ENCODE data around the gene ARFRP1. TPM values are rescaled to one million over a fixed set of nuclear protein-coding genes. Genes with fewer than 3 reads are reported as not detected.

The ARFRP1 gene
- polyA plus RNA-seq, 1 experiment, result 23.8 TPM

- POLR2A ChIA-PET, result interaction anchor here (1.6 kb wide), 1 partner anchor 112 kb away, joined by 5 read pairs; the partner anchor contains the start of gene TPD52L2
- no peak overlapping the region for H3K27ac ChIP-seq (ENCODE audit: low read depth, low read length)
- no peak for DNase-seq (ENCODE audit: low read depth, low spot score)
- CTCF ChIA-PET, result no interaction called here
- H3K27me3 ChIP-seq (ENCODE audit: control insufficient read depth, insufficient read depth, low read length), result no peaks in the 10 kb centered on the region
- H3K4me3 ChIP-seq (ENCODE audit: low read depth, low read length), result no peak overlapping the region
- TF ChIP-seq CTCF (IDR thresholded peaks at IDR 0.05; ENCODE audit: low read depth, low read length), result no peak
- peaks cover 5% of the 10 kb centered on the region; the same call in 1 of the 2 replicates for H3K9me3 ChIP-seq (ENCODE audit: control insufficient read depth, insufficient read depth, low read length)
Measured at GRCh38 chr20:63753381-63753780, 45.6 kb upstream of the ARFRP1 start.

GRCh38 chr20:63752411-63753101 is 44.8 kb upstream of the ARFRP1 start:
- H3K27ac ChIP-seq (ENCODE audit: low read depth, low read length), result no peak overlapping the region
- H3K9me3 ChIP-seq (ENCODE audit: control insufficient read depth, insufficient read depth, low read length), result peaks cover 5% of the 10 kb centered on the region; the same call in 1 of the 2 replicates
- TF ChIP-seq CTCF (IDR thresholded peaks at IDR 0.05; ENCODE audit: low read depth, low read length), result no peak
- ChIA-PET CTCF (interaction anchor here (0.6 kb wide), 1 partner anchor 13 kb away, joined by 4 read pairs; no protein-coding TSS in a partner anchor), POLR2A (no interaction called here)
- no peak for DNase-seq (ENCODE audit: low read depth, low spot score)
- H3K27me3 ChIP-seq (ENCODE audit: control insufficient read depth, insufficient read depth, low read length), result no peaks in the 10 kb centered on the region
- no peak overlapping the region for H3K4me3 ChIP-seq (ENCODE audit: low read depth, low read length)

GRCh38 chr20:63751471-63752271 is 43.9 kb upstream of the ARFRP1 start:
- peaks cover 5% of the 10 kb centered on the region; the same call in 1 of the 2 replicates for H3K9me3 ChIP-seq (ENCODE audit: control insufficient read depth, insufficient read depth, low read length)
- no peaks in the 10 kb centered on the region for H3K27me3 ChIP-seq (ENCODE audit: control insufficient read depth, insufficient read depth, low read length)
- ChIA-PET POLR2A (interaction anchor here (0.5 kb wide), 1 partner anchor 9 kb away, joined by 3 read pairs; no protein-coding TSS in a partner anchor), CTCF (interaction anchor here (0.6 kb wide), 1 partner anchor 14 kb away, joined by 4 read pairs; no protein-coding TSS in a partner anchor)
- H3K4me3 ChIP-seq (ENCODE audit: low read depth, low read length), result no peak overlapping the region
- no peak for DNase-seq (ENCODE audit: low read depth, low spot score)
- no peak overlapping the region for H3K27ac ChIP-seq (ENCODE audit: low read depth, low read length)
- TF ChIP-seq CTCF (IDR thresholded peaks at IDR 0.05; ENCODE audit: low read depth, low read length), result no peak

GRCh38 chr20:63750807-63751470 is 43.2 kb upstream of the ARFRP1 start:
- Histone ChIP-seq H3K27ac (ENCODE audit: low read depth, low read length) (no peak overlapping the region), H3K9me3 (ENCODE audit: control insufficient read depth, insufficient read depth, low read length) (peaks cover 5% of the 10 kb centered on the region; the same call in 1 of the 2 replicates), H3K27me3 (ENCODE audit: control insufficient read depth, insufficient read depth, low read length) (no peaks in the 10 kb centered on the region), H3K4me3 (ENCODE audit: low read depth, low read length) (no peak overlapping the region)
- no peak for TF ChIP-seq CTCF (IDR thresholded peaks at IDR 0.05; ENCODE audit: low read depth, low read length)
- ChIA-PET CTCF (no interaction called here), POLR2A (no interaction called here)
- no peak for DNase-seq (ENCODE audit: low read depth, low spot score)
